GM15510 (cell line): Measurements from ENCODE around the gene MYO5C.

Experiments used
- POLR2A ChIP-seq: IDR thresholded peaks from 3 replicates; pipeline ENCODE4 v1.6.1; 2011; ENCODE audit warnings: borderline replicate concordance; ENCODE audit not compliant: insufficient read length; ENCODE audit errors: extremely low read depth

MYO5C gene

GRCh38 chr15:52218816-52219215 is 76.8 kb downstream of the MYO5C start:
- TF ChIP-seq POLR2A = no peak

GRCh38 chr15:52218371-52218770 is 77.2 kb downstream of the MYO5C start:
- no peak for TF ChIP-seq POLR2A

- TF ChIP-seq POLR2A = no peak
Measured at GRCh38 chr15:52217186-52217585, 78.4 kb downstream of the MYO5C start.

- TF ChIP-seq POLR2A = no peak
Measured at GRCh38 chr15:52214553-52214952, 81.1 kb downstream of the MYO5C start.

- no peak for TF ChIP-seq POLR2A
Measured at GRCh38 chr15:52213206-52213605, 82.4 kb downstream of the MYO5C start.

- no peak for TF ChIP-seq POLR2A
Measured at GRCh38 chr15:52208306-52208946, 87.2 kb downstream of the MYO5C start.

GRCh38 chr15:52207191-52207590 is 88.4 kb downstream of the MYO5C start:
- no peak for TF ChIP-seq POLR2A

- no peak for TF ChIP-seq POLR2A
Measured at GRCh38 chr15:52206446-52206845, 89.2 kb downstream of the MYO5C start.

- no peak for TF ChIP-seq POLR2A
Measured at GRCh38 chr15:52204657-52205056, 90.9 kb downstream of the MYO5C start.

GRCh38 chr15:52200831-52201365 is 94.7 kb downstream of the MYO5C start:
- TF ChIP-seq POLR2A = no peak

- no peak for TF ChIP-seq POLR2A
Measured at GRCh38 chr15:52199271-52199670, 96.3 kb downstream of the MYO5C start.

- no peak for TF ChIP-seq POLR2A
Measured at GRCh38 chr15:52196891-52197290, 98.7 kb downstream of the MYO5C start.

- no peak for TF ChIP-seq POLR2A
Measured at GRCh38 chr15:52193791-52194190, 101.8 kb downstream of the MYO5C start.

GRCh38 chr15:52193321-52193720 is 102.3 kb downstream of the MYO5C start:
- TF ChIP-seq POLR2A = no peak

- no peak for TF ChIP-seq POLR2A
Measured at GRCh38 chr15:52191207-52191606, 104.4 kb downstream of the MYO5C start, which contains the start of gene GNB5. Gene GNB5 (minus strand): TSS chr15:52191392. CDS start chr15:52184676, 6,716 bp downstream.
